Naive B cell (primary cell): ENCODE data around the gene GRAMD1B. TPM values are rescaled to one million over a fixed set of nuclear protein-coding genes. Genes with fewer than 3 reads are reported as not detected.

Experiments
- ATAC-seq, 2 donors: fragments of 150-1000 bp; cut with Tn5 transposase; 2 replicates each; pipeline ENCODE4 v1.10.0; 2021; ENCODE audit warnings: low read depth in 2 of 2, mild to moderate bottlenecking in 2 of 2, moderate library complexity in 2 of 2
- DNase-seq: peaks from one replicate; pipeline ENCODE4 v3.0.0; 2022
- H3K27ac Mint-ChIP-seq, 6 donors: one replicate each; pipeline ENCODE4 v1.8.0; 2020 to 2022; ENCODE audit warnings: mild to moderate bottlenecking in 6 of 6, mixed read lengths in 6 of 6, moderate library complexity in 5 of 6, inconsistent platforms in 2 of 6
- H3K27me3 Mint-ChIP-seq, 3 donors: one replicate each; pipeline ENCODE4 v1.8.0; 2021 to 2022; ENCODE audit warnings: mixed read lengths in 3 of 3, mild to moderate bottlenecking in 1 of 3
- H3K36me3 Mint-ChIP-seq, 2 donors: one replicate each; pipeline ENCODE4 v1.8.0; 2020 to 2022; ENCODE audit warnings: mixed read lengths in 2 of 2, inconsistent platforms in 1 of 2, mild to moderate bottlenecking in 1 of 2
- H3K4me1 Mint-ChIP-seq, 3 donors: one replicate each; pipeline ENCODE4 v1.8.0; 2020 to 2022; ENCODE audit warnings: mixed read lengths in 3 of 3, inconsistent platforms in 1 of 3, mild to moderate bottlenecking in 1 of 3, moderate library complexity in 1 of 3
- H3K4me3 Mint-ChIP-seq, 8 donors: one replicate each; pipeline ENCODE4 v1.8.0; 2020 to 2022; ENCODE audit warnings: mild to moderate bottlenecking in 8 of 8, mixed read lengths in 8 of 8, moderate library complexity in 8 of 8, inconsistent platforms in 2 of 8
- H3K9me3 Mint-ChIP-seq, 7 donors: one replicate each; pipeline ENCODE4 v1.8.0; 2020 to 2022; ENCODE audit warnings: mixed read lengths in 7 of 7, mild to moderate bottlenecking in 5 of 7, inconsistent platforms in 2 of 7, moderate library complexity in 1 of 7
- polyA plus RNA-seq, 6 donors: library from polyadenylated mRNA; unstranded; fragments of 300-500 nt; fragmentation: Illumina TruSeq; gene quantifications; one replicate each; pipeline ENCODE4 v1.2.3, GENCODE V29; 2021; ENCODE audit warnings: low read depth in 6 of 6

Gene GRAMD1B
- polyA plus RNA-seq, 6 donors from 2014 or later: 0.84 TPM; not detected in 5

GRCh38 chr11:123601743-123602142 lies 171.7 kb downstream of the GRAMD1B start:
- DNase-seq (no peak), ATAC-seq (no peak)
- Mint-ChIP-seq H3K9me3 (no peaks in the 10 kb centered on the region), H3K36me3 (no peaks in the 10 kb centered on the region), H3K27ac (no peak overlapping the region), H3K4me3 (no peak overlapping the region), H3K4me1 (no peaks in the 10 kb centered on the region), H3K27me3 (no peaks in the 10 kb centered on the region)

DNA sequence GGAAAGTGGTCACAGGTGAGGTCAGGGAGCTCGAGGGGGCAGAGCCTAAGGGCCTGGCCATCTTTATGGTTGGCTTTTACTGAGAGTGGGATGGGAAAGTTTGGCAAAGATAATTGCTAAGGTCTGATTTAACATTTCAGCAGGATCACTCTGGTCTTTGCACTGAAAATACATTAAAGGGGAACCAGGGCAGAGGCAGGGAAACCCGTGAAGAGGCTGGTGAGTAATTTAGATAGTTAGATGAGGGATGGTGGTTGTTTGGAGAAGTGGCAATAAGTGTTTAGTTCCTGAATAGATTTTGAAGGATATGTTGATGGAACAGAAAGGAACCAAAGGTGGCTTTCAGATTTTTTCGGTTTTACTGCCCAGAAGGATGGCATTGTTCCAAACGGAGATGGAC lies 173.6 kb downstream of the GRAMD1B start:
- Mint-ChIP-seq H3K4me1 (no peaks in the 10 kb centered on the region), H3K27ac (no peak overlapping the region), H3K27me3 (no peaks in the 10 kb centered on the region), H3K4me3 (no peak overlapping the region), H3K36me3 (no peaks in the 10 kb centered on the region), H3K9me3 (no peaks in the 10 kb centered on the region)
- DNase-seq: no peak
- no peak for ATAC-seq

- no peak for DNase-seq
- H3K36me3 Mint-ChIP-seq: no peaks in the 10 kb centered on the region
- no peaks in the 10 kb centered on the region for H3K4me1 Mint-ChIP-seq
- H3K27ac Mint-ChIP-seq: no peak overlapping the region
- no peak overlapping the region for H3K4me3 Mint-ChIP-seq
- no peaks in the 10 kb centered on the region for H3K9me3 Mint-ChIP-seq
- no peaks in the 10 kb centered on the region for H3K27me3 Mint-ChIP-seq
- ATAC-seq: no peak
Measured at GRCh38 chr11:123607781-123608180, 177.7 kb downstream of the GRAMD1B start.

- H3K27me3 Mint-ChIP-seq: no peaks in the 10 kb centered on the region
- no peaks in the 10 kb centered on the region for H3K9me3 Mint-ChIP-seq
- H3K4me1 Mint-ChIP-seq: no peaks in the 10 kb centered on the region
- ATAC-seq: no peak
- H3K4me3 Mint-ChIP-seq: no peak overlapping the region
- no peaks in the 10 kb centered on the region for H3K36me3 Mint-ChIP-seq
- H3K27ac Mint-ChIP-seq: no peak overlapping the region
- no peak for DNase-seq
Measured at GRCh38 chr11:123608371-123608770, 178.3 kb downstream of the GRAMD1B start.

DNA sequence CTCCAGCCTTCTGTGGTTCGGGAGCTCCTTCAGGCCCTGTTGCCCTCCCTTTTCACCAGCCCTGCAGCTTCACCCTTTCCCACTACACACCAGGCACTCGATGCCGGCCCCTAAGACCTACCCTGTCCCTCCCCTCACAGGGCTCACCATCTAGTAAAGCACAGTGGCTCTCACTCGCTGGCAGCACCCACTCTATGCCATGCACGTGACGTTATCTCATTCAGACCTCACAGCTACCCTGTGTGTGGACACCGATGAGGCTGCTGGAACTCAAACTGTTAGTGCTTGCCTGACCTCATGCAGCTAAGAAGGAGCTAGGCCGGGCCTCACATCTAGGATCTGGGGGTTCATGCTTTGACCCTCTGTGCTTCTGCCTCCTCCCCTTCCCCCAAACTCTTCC lies 178.9 kb downstream of the GRAMD1B start:
- Mint-ChIP-seq H3K27me3 (no peaks in the 10 kb centered on the region), H3K9me3 (no peaks in the 10 kb centered on the region), H3K4me3 (peak overlapping the region in 1 of 8 donors; percentile 41), H3K4me1 (no peaks in the 10 kb centered on the region), H3K36me3 (no peaks in the 10 kb centered on the region), H3K27ac (no peak overlapping the region)
- no peak for ATAC-seq
- DNase-seq: no peak

DNA sequence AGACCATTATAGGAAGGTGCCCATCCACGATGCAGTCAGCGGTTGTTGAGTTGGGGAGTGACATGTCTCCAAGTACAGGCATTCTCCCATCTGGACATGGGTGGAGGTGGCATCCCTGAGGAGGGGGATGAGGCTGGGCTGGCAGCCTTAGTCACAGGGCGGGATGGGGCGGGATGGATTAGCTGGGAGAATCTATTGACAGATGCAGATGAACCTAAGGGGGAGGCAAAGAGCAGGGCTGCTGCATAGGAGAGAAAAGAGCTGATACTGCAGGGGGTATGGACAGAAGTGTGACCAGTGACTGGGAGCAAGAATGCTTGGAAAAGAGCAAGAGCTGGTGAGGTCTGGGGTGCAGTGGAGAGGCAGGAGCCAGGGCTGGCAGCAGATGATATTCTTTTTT lies 181.6 kb downstream of the GRAMD1B start:
- H3K27ac Mint-ChIP-seq: no peak overlapping the region
- ATAC-seq (no peak), DNase-seq (no peak)
- H3K4me1 Mint-ChIP-seq: no peaks in the 10 kb centered on the region
- H3K9me3 Mint-ChIP-seq: no peaks in the 10 kb centered on the region
- H3K36me3 Mint-ChIP-seq: no peaks in the 10 kb centered on the region
- H3K27me3 Mint-ChIP-seq: no peaks in the 10 kb centered on the region
- H3K4me3 Mint-ChIP-seq: no peak overlapping the region

- Mint-ChIP-seq H3K4me3 (no peak overlapping the region), H3K27me3 (no peaks in the 10 kb centered on the region), H3K4me1 (no peaks in the 10 kb centered on the region), H3K27ac (no peak overlapping the region), H3K36me3 (no peaks in the 10 kb centered on the region), H3K9me3 (no peaks in the 10 kb centered on the region)
- no peak for DNase-seq
- no peak for ATAC-seq
Measured at GRCh38 chr11:123616505-123617198, 186.6 kb downstream of the GRAMD1B start.

DNA sequence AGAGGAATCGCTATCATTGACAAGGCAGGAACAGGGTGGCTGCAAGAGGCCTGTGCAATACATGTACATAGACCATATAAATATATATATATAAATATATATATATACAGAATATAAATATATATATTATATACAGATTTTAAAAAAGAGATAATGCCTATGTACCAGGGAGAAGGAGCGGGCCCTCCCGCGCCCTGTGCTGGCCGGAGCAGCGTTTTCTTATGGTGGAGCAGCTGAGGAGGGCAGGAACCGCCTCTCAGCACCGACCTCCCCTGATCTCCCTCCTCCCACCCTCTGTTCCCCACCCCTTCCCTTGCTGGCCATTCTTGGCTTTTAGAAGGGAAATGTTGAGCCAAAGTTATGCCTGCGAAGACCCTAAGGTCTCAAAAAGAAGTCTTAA lies 192.5 kb downstream of the GRAMD1B start:
- Mint-ChIP-seq H3K4me1 (no peaks in the 10 kb centered on the region), H3K27ac (no peak overlapping the region), H3K36me3 (no peaks in the 10 kb centered on the region), H3K9me3 (no peaks in the 10 kb centered on the region), H3K27me3 (no peaks in the 10 kb centered on the region), H3K4me3 (no peak overlapping the region)
- DNase-seq (no peak), ATAC-seq (no peak)

DNA sequence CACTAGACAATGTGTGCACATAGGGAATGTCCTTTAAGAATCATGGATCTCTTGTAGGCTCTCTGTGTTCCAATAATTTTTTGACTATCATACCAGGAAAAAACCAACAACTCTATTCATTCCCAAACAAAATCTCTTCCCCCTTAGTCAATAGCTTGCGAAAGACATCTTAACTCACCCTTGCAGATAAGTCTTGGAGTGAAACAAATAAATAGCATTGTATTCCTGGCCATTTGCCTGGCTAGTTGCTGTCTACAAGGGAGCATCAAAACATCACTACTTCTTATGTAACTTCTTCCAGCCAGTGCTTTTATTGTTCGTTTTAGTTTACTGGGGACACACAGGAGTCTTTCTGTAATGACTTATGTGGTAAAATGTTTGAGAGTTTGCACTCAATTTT lies 194.9 kb downstream of the GRAMD1B start:
- no peak for DNase-seq
- no peak overlapping the region for H3K27ac Mint-ChIP-seq
- no peaks in the 10 kb centered on the region for H3K4me1 Mint-ChIP-seq
- H3K4me3 Mint-ChIP-seq: no peak overlapping the region
- ATAC-seq: no peak
- H3K9me3 Mint-ChIP-seq: no peaks in the 10 kb centered on the region
- no peaks in the 10 kb centered on the region for H3K36me3 Mint-ChIP-seq
- peaks cover 6 to 12% (median 7%) of the 10 kb centered on the region in 3 donors for H3K27me3 Mint-ChIP-seq

GRCh38 chr11:123628936-123629683 lies 199.0 kb downstream of the GRAMD1B start:
- peaks cover 8 to 25% (median 13%) of the 10 kb centered on the region in 3 donors for H3K27me3 Mint-ChIP-seq
- no peaks in the 10 kb centered on the region for H3K9me3 Mint-ChIP-seq
- H3K4me3 Mint-ChIP-seq: no peak overlapping the region
- ATAC-seq: no peak
- H3K27ac Mint-ChIP-seq: peak overlapping the region in 1 of 6 donors; percentile 8
- no peaks in the 10 kb centered on the region for H3K36me3 Mint-ChIP-seq
- no peaks in the 10 kb centered on the region for H3K4me1 Mint-ChIP-seq
- DNase-seq: no peak

DNA sequence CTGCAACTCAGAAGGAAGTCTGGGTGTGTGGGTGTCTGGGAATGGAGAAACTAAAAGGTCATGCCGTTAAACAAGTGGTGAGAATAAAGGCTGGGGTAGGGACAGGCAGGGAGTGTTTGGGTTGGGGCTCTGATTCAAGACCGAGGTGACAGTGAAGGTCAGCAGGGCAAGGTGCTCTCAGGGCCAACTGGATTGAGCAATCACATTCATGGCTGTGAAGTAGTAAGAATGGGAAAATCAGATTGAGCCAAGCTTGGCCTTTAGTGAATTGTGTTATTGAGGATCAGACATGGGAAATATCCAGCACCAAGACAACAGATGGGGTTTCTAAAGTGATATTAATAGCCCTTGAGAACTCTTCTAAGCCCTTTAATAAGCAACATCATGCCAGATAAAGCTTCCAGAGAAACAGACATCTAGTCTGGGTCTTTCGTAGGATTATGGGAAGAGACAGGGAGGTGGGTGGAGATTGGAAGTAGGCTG lies 200.1 kb downstream of the GRAMD1B start:
- Mint-ChIP-seq H3K27ac (no peak overlapping the region), H3K27me3 (peaks cover 14 to 35% (median 20%) of the 10 kb centered on the region in 3 donors), H3K9me3 (no peaks in the 10 kb centered on the region), H3K4me1 (no peaks in the 10 kb centered on the region), H3K36me3 (no peaks in the 10 kb centered on the region), H3K4me3 (no peak overlapping the region)
- ATAC-seq (no peak), DNase-seq (no peak)

- no peak overlapping the region for H3K4me3 Mint-ChIP-seq
- H3K36me3 Mint-ChIP-seq: no peaks in the 10 kb centered on the region
- H3K27me3 Mint-ChIP-seq: peaks cover 16 to 66% (median 58%) of the 10 kb centered on the region in 3 donors
Measured at GRCh38 chr11:123640029-123640428, 210.0 kb downstream of the GRAMD1B start.

DNA sequence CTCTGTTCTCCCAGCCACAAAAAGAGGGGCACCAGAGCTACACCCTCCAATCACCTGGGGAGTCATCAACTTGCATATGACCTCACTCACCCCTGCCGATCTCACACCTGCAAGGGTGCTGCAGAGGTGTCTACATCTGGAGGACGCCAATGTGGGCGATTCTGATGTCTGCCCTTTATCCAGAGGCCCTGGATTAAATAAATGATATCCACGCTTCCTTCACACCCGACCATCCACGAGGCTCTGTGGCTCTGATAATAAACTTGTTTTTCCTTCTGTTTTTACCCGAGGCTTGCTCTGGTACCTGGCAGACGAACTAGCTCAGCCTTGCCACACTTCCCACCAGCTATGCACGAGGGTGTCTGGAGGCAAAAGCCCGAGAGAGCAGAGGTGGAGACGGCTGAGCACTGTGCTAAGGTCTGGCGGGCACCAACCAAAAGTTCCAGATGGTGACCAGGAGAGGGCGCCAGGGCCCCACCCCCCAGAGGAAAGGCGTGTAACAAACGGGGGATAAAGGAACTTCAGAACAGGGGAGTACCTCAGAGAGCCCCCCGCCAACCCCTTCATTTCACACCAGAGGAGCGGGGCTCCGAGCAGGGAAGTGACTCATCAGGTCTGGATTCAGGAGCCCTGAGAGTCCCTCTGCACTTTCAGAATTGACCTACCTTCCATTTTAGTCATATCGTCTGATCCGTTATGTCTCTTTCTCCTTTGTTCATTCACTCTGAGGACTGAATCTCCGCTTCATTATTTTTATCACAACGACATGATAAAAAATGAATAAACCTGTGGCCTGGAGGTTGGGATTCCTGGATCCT lies 210.8 kb downstream of the GRAMD1B start:
- Mint-ChIP-seq H3K4me1 (peaks cover 3 to 6% (median 5%) of the 10 kb centered on the region in 3 donors), H3K9me3 (peaks cover 0 to 2% (median 0%) of the 10 kb centered on the region in 7 donors), H3K27ac (peak overlapping the region in 1 of 6 donors; percentile 15), H3K27me3 (peaks cover 14 to 70% (median 55%) of the 10 kb centered on the region in 3 donors), H3K4me3 (no peak overlapping the region), H3K36me3 (no peaks in the 10 kb centered on the region)
- ATAC-seq: peak; percentile 51 to 58
- DNase-seq: peak; percentile 13

More at GRCh38 chr11:123640029-123640428, 210.0 kb downstream of the GRAMD1B start:
- Mint-ChIP-seq H3K9me3 (peaks cover 0 to 2% (median 0%) of the 10 kb centered on the region in 7 donors), H3K4me1 (peaks cover 3 to 6% (median 5%) of the 10 kb centered on the region in 3 donors), H3K27ac (no peak overlapping the region)
- no peak for DNase-seq
- ATAC-seq: no peak
